ENCODE measurements around the gene MRGPRF.

DNA sequence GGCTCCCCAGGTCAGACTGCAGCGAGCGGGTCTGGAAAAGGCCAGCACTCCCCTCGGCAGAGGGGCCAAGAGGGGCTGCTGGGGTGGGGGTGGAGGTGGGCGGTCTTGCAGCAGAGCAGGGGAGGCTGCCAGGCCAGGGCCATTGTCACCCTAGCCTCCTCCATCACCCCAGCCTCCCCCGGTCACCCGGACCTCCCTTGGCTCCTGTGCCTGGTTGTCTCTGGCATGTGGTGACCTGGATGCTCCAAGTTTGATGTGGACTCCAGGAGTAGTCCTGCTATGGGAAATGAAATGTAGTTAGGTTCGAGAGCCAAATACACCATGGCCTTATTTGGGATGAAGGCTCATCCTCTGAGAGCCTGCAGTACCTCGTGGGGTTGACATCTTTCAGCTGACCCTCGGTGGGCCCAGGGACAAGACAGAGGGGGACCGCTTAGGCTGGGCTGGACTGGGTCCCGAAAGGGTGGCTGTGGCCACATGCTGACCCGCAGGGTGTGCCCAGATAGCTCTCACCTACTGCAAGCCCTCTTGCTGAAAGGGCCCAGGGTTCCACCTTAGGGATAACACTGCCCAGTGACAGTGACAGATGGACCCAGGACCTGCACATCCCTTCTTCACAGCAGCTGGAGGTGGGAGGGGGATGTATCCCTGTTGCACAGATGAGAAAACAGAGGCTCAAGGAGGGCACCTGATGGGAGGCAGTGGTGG, 56.3 kb downstream of the MRGPRF start:
- TF ChIP-seq, protein P1, sequence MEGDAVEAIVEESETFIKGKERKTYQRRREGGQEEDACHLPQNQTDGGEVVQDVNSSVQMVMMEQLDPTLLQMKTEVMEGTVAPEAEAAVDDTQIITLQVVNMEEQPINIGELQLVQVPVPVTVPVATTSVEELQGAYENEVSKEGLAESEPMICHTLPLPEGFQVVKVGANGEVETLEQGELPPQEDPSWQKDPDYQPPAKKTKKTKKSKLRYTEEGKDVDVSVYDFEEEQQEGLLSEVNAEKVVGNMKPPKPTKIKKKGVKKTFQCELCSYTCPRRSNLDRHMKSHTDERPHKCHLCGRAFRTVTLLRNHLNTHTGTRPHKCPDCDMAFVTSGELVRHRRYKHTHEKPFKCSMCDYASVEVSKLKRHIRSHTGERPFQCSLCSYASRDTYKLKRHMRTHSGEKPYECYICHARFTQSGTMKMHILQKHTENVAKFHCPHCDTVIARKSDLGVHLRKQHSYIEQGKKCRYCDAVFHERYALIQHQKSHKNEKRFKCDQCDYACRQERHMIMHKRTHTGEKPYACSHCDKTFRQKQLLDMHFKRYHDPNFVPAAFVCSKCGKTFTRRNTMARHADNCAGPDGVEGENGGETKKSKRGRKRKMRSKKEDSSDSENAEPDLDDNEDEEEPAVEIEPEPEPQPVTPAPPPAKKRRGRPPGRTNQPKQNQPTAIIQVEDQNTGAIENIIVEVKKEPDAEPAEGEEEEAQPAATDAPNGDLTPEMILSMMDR (conservative IDR thresholded peaks at IDR 0.05), result 0 out of 2 replicates have a peak, but pooled peaks have one; percentile 3
- no peak for TF ChIP-seq EZH2 (IDR thresholded peaks at IDR 0.05; ENCODE audit: low read depth)

Data from PC-9 (cell line).